ENCODE results near the gene ACOXL.

- TF ChIP-seq, protein P1, sequence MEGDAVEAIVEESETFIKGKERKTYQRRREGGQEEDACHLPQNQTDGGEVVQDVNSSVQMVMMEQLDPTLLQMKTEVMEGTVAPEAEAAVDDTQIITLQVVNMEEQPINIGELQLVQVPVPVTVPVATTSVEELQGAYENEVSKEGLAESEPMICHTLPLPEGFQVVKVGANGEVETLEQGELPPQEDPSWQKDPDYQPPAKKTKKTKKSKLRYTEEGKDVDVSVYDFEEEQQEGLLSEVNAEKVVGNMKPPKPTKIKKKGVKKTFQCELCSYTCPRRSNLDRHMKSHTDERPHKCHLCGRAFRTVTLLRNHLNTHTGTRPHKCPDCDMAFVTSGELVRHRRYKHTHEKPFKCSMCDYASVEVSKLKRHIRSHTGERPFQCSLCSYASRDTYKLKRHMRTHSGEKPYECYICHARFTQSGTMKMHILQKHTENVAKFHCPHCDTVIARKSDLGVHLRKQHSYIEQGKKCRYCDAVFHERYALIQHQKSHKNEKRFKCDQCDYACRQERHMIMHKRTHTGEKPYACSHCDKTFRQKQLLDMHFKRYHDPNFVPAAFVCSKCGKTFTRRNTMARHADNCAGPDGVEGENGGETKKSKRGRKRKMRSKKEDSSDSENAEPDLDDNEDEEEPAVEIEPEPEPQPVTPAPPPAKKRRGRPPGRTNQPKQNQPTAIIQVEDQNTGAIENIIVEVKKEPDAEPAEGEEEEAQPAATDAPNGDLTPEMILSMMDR (IDR thresholded peaks at IDR 0.05; ENCODE audit: low read length): no peak
- no peak for TF ChIP-seq EZH2 (IDR thresholded peaks at IDR 0.05; ENCODE audit: borderline replicate concordance, low read length)
Measured at GRCh38 chr2:110702514-110703380, 29.6 kb upstream of the ACOXL start.
